ENCODE results near the gene PRRX2.
"Not testable (repeated sequence)": the region's sequence is repeated elsewhere in the genome, so short reads cannot be mapped to it uniquely, and the experiment has no call there.

PRRX2 gene

GRCh38 chr9:129752900-129753729 is 87.7 kb downstream of the PRRX2 start, which contains the start of gene PTGES:
Gene PTGES, minus strand, starts transcription at chr9:129753042. Its CDS starts 30 bp downstream, at chr9:129753012.
- DNase-seq (ENCODE audit: low read depth in 2 of 2): peak; percentile 76 to 90
- no peak for TF ChIP-seq CTCF (IDR thresholded peaks at IDR 0.05; ENCODE audit: low read depth, low read length)

GRCh38 chr9:129755151-129755550 is 89.7 kb downstream of the PRRX2 start:
- TF ChIP-seq CTCF (IDR thresholded peaks at IDR 0.05; ENCODE audit: low read depth, low read length): no peak
- no peak for DNase-seq (ENCODE audit: low read depth in 2 of 2)
- no peak overlapping the region for H3K4me3 ChIP-seq (replicated peaks in 1 of 2; ENCODE audit: low read depth in 2 of 2, low read length in 2 of 2)

More at GRCh38 chr9:129752900-129753729, 87.7 kb downstream of the PRRX2 start, which contains the start of gene PTGES:
- H3K4me3 ChIP-seq (replicated peaks in 1 of 2; ENCODE audit: low read depth in 2 of 2, low read length in 2 of 2): peak within 1 kb of the TSS; percentile 36 to 54

GRCh38 chr9:129756191-129756590 is 90.7 kb downstream of the PRRX2 start:
- TF ChIP-seq CTCF (IDR thresholded peaks at IDR 0.05; ENCODE audit: low read depth, low read length): no peak
- DNase-seq (ENCODE audit: low read depth in 2 of 2): no peak
- H3K4me3 ChIP-seq (replicated peaks in 1 of 2; ENCODE audit: low read depth in 2 of 2, low read length in 2 of 2): no peak overlapping the region

GRCh38 chr9:129757045-129757444 is 91.6 kb downstream of the PRRX2 start:
- TF ChIP-seq CTCF (IDR thresholded peaks at IDR 0.05; ENCODE audit: low read depth, low read length): no peak
- H3K4me3 ChIP-seq (replicated peaks in 1 of 2; ENCODE audit: low read depth in 2 of 2, low read length in 2 of 2): no peak overlapping the region
- no peak for DNase-seq (ENCODE audit: low read depth in 2 of 2)

DNA sequence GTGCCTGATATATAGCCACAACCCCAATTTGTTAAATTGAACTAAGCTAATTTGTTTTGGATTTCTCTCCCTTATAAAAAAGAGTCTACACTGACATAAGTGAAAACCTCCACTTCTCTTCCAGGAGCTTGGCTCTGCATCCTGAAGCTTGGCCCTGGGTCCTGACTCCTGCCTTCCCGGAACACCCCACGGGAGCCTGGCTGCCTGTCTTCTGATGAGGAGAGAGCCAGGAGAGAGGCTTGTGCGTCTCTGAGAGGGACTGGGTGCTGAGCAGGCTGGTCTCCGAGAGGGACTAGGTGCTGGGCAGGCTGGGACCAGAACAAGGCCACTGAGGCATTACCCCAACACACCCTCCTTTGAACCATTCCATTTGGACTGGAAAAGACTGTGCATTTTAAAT is 93.9 kb downstream of the PRRX2 start:
- TF ChIP-seq CTCF (IDR thresholded peaks at IDR 0.05; ENCODE audit: low read depth, low read length): no peak
- H3K4me3 ChIP-seq (replicated peaks in 1 of 2; ENCODE audit: low read depth in 2 of 2, low read length in 2 of 2): no peak overlapping the region

GRCh38 chr9:129759804-129760502 is 94.5 kb downstream of the PRRX2 start:
- no peak for TF ChIP-seq CTCF (IDR thresholded peaks at IDR 0.05; ENCODE audit: low read depth, low read length)
- no peak for DNase-seq (ENCODE audit: low read depth in 2 of 2)
- H3K4me3 ChIP-seq (replicated peaks in 1 of 2; ENCODE audit: low read depth in 2 of 2, low read length in 2 of 2): no peak overlapping the region

More for the DNA sequence above, 93.9 kb downstream of the PRRX2 start:
- no peak for DNase-seq (ENCODE audit: low read depth in 2 of 2)

DNA sequence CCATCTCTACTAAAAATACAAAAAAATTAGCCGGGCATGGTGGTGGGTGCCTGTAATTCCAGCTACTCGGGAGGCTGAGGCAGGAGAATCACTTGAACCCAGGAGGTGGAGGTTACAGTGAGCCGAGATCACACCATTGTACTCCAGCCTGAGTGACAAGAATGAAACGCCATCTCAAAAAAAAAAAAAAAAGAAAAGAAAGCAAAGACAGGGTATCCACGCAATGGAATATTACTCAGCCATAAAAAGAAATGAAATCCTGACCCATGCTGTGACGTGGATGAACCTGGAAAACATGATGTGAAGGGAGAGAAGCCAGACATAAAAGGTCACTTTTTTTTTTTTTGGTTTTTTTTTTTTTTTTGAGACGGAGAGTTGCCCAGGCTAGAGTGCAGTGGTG is 95.3 kb downstream of the PRRX2 start:
- DNase-seq (ENCODE audit: low read depth in 2 of 2); H3K4me3 ChIP-seq (replicated peaks in 1 of 2; ENCODE audit: low read depth in 2 of 2, low read length in 2 of 2): not testable (repeated sequence)
